H1 (cell line): ENCODE measurements around the gene GABRG2. TPM values are rescaled to one million over a fixed set of nuclear protein-coding genes. Genes with fewer than 3 reads are reported as not detected.
"Not testable (repeated sequence)": the region's sequence is repeated elsewhere in the genome, so short reads cannot be mapped to it uniquely, and the experiment has no call there.

Source experiments
- CTCF ChIA-PET: fragments of 300-600 bp; sonication (Branson Sonifier 250); formaldehyde crosslinking; loops from one replicate; lab custom pipeline; 2021; ENCODE audit not compliant: partially characterized antibody; lab: Charles Lee
- POLR2A ChIA-PET: fragments of 300-600 bp; sonication (Branson Sonifier 250); formaldehyde crosslinking; loops from one replicate; lab custom pipeline; 2021; ENCODE audit warnings: inconsistent platforms; ENCODE audit not compliant: partially characterized antibody; lab: Charles Lee
- DNase-seq, 2 experiments: peaks; one replicate each; pipeline versions ENCODE4 v3.0.0 to v3.0.0-alpha.2; 2010 to 2022; ENCODE audit warnings: low spot score in 2 of 2, low read depth in 1 of 2, mixed read lengths in 1 of 2
- FAIRE-seq: peaks from 2 replicates; lab custom pipeline; 2011; peaks lifted over from hg19 to GRCh38; lab: Jason Lieb, UNC
- H2AFZ ChIP-seq: 2 replicates; pipeline ENCODE4 v1.8.1; 2012; ENCODE audit warnings: low read length, inconsistent platforms
- H2AK5ac ChIP-seq: 2 replicates; pipeline ENCODE4 v1.6.1; 2013; ENCODE audit warnings: low read depth, low read length
- H2BK120ac ChIP-seq: replicated peaks from 2 replicates; pipeline ENCODE3; 2013; ENCODE audit warnings: low read depth, low read length, inconsistent platforms
- H2BK12ac ChIP-seq: 2 replicates; pipeline ENCODE4 v1.6.1; 2013; ENCODE audit warnings: low read depth, low read length
- H2BK15ac ChIP-seq: 2 replicates; pipeline ENCODE4 v1.6.1; 2013; ENCODE audit warnings: low read length
- H2BK20ac ChIP-seq: 2 replicates; pipeline ENCODE4 v1.6.1; 2013; ENCODE audit warnings: low read length
- H2BK5ac ChIP-seq: 2 replicates; pipeline ENCODE4 v1.6.1; 2013; ENCODE audit warnings: low read depth, low read length
- H3K14ac ChIP-seq: 2 replicates; pipeline ENCODE4 v1.6.1; 2013; ENCODE audit warnings: inconsistent platforms; ENCODE audit not compliant: insufficient read length
- H3K18ac ChIP-seq: 2 replicates; pipeline ENCODE4 v1.6.1; 2013; ENCODE audit warnings: low read length; ENCODE audit errors: extremely low read depth
- H3K23ac ChIP-seq: 2 replicates; pipeline ENCODE4 v1.6.1; 2013; ENCODE audit warnings: inconsistent platforms; ENCODE audit not compliant: insufficient read length
- H3K23me2 ChIP-seq: 2 replicates; pipeline ENCODE4 v1.6.1; 2013; ENCODE audit warnings: low read depth, low read length
- H3K27ac ChIP-seq: 2 replicates; pipeline ENCODE4 v1.6.1; 2011; ENCODE audit warnings: low read depth, low read length, inconsistent platforms
- H3K27me3 ChIP-seq, 4 experiments: replicated peaks in 1 of 4; 1 replicate in 1 of 4; 2 replicates in 3 of 4; pipeline versions ENCODE4 v1.6.1 to v1.8.1; 2011 to 2013; ENCODE audit warnings: low read length in 3 of 4, mild to moderate bottlenecking in 3 of 4, inconsistent platforms in 2 of 4, mixed read lengths in 2 of 4, moderate library complexity in 1 of 4; ENCODE audit not compliant: control insufficient read depth in 3 of 4, insufficient read depth in 3 of 4; ENCODE audit errors: extremely low read depth in 1 of 4
- H3K36me3 ChIP-seq, 4 experiments: 2 replicates each; pipeline versions ENCODE4 v1.6.1 to v1.8.1; 2011 to 2013; ENCODE audit warnings: mild to moderate bottlenecking in 4 of 4, low read length in 3 of 4, moderate library complexity in 2 of 4, control low read depth in 1 of 4, inconsistent platforms in 1 of 4; ENCODE audit not compliant: insufficient read depth in 4 of 4, control insufficient read depth in 2 of 4
- H3K4ac ChIP-seq: replicated peaks from 2 replicates; pipeline ENCODE3; 2013; ENCODE audit warnings: low read length, low read depth, mixed read lengths, inconsistent platforms; ENCODE audit not compliant: insufficient read length
- H3K4me1 ChIP-seq, 4 experiments: replicated peaks in 1 of 4; 1 replicate in 1 of 4; 2 replicates in 3 of 4; pipeline versions ENCODE4 v1.6.1 to v1.8.1; 2011 to 2013; ENCODE audit warnings: low read length in 3 of 4, inconsistent platforms in 2 of 4, mixed read lengths in 1 of 4; ENCODE audit not compliant: insufficient read depth in 4 of 4, control insufficient read depth in 3 of 4
- H3K4me2 ChIP-seq, 2 experiments: 2 replicates each; pipeline versions ENCODE4 v1.6.1 to v1.8.1; 2011 to 2013; ENCODE audit warnings: low read depth in 2 of 2, low read length in 2 of 2, control low read depth in 1 of 2, inconsistent platforms in 1 of 2, mild to moderate bottlenecking in 1 of 2; ENCODE audit not compliant: insufficient read depth in 1 of 2
- H3K4me3 ChIP-seq, 4 experiments: fragments of 200-600, 300-600 bp in 1 of 4; sonication (generic), shearing (Covaris generic), sonication (Bioruptor Twin) in 1 of 4; 2 replicates each; pipeline versions ENCODE4 v1.5.1 to v1.8.1; 2011 to 2016; ENCODE audit warnings: low read length in 4 of 4, low read depth in 3 of 4, control low read depth in 2 of 4, inconsistent platforms in 2 of 4, mild to moderate bottlenecking in 2 of 4, mixed read lengths in 1 of 4, moderate library complexity in 1 of 4; ENCODE audit not compliant: insufficient read depth in 2 of 4; ENCODE audit errors: extremely low read depth in 1 of 4
- H3K56ac ChIP-seq: replicated peaks from 2 replicates; pipeline ENCODE3; 2013; ENCODE audit warnings: low read depth, mild to moderate bottlenecking, mixed read lengths, low read length, inconsistent platforms; ENCODE audit not compliant: insufficient read length
- H3K79me1 ChIP-seq: 2 replicates; pipeline ENCODE4 v1.6.1; 2013; ENCODE audit warnings: low read depth, low read length, control low read depth
- H3K79me2 ChIP-seq, 2 experiments: 2 replicates each; pipeline versions ENCODE4 v1.6.1 to v1.8.1; 2012 to 2013; ENCODE audit warnings: low read length in 2 of 2, mild to moderate bottlenecking in 2 of 2, inconsistent platforms in 1 of 2; ENCODE audit not compliant: insufficient read depth in 2 of 2, control insufficient read depth in 1 of 2
- H3K9ac ChIP-seq, 4 experiments: replicated peaks in 1 of 4; 1 replicate in 1 of 4; 2 replicates in 3 of 4; pipeline versions ENCODE4 v1.6.1 to v1.8.1; 2011 to 2013; ENCODE audit warnings: low read depth in 3 of 4, low read length in 3 of 4, control low read depth in 2 of 4, mild to moderate bottlenecking in 2 of 4, moderate library complexity in 2 of 4, inconsistent platforms in 1 of 4; ENCODE audit errors: extremely low read depth in 1 of 4
- H3K9me3 ChIP-seq, 2 experiments: 2 replicates each; pipeline versions ENCODE4 v1.6.1 to v1.8.1; 2012 to 2013; ENCODE audit warnings: mild to moderate bottlenecking in 2 of 2, moderate library complexity in 2 of 2, control low read depth in 1 of 2, inconsistent platforms in 1 of 2, low read depth in 1 of 2, low read length in 1 of 2, mixed read lengths in 1 of 2; ENCODE audit not compliant: insufficient read depth in 2 of 2
- H4K20me1 ChIP-seq, 2 experiments: replicated peaks in 1 of 2; 2 replicates each; pipeline versions ENCODE3 to v1.8.1; 2011 to 2013; ENCODE audit warnings: inconsistent platforms in 2 of 2, low read length in 2 of 2, mild to moderate bottlenecking in 1 of 2; ENCODE audit not compliant: insufficient read depth in 2 of 2, control insufficient read depth in 1 of 2
- H4K5ac ChIP-seq: 2 replicates; pipeline ENCODE4 v1.6.1; 2013; ENCODE audit warnings: low read length, low read depth, mixed read lengths, inconsistent platforms; ENCODE audit not compliant: insufficient read length
- H4K8ac ChIP-seq: 2 replicates; pipeline ENCODE4 v1.8.0; 2013; ENCODE audit warnings: mild to moderate bottlenecking, moderate library complexity, low read length, inconsistent platforms; ENCODE audit not compliant: insufficient read depth; ENCODE audit errors: extremely low read depth
- H4K91ac ChIP-seq: replicated peaks from 2 replicates; pipeline ENCODE3; 2013; ENCODE audit warnings: low read length, mixed read lengths, inconsistent platforms; ENCODE audit not compliant: insufficient read length
- ATF3 ChIP-seq: IDR thresholded peaks from 2 replicates; pipeline ENCODE4 v1.6.1; 2011; ENCODE audit warnings: low read depth, mild to moderate bottlenecking, low read length; ENCODE audit not compliant: insufficient read depth
- CHD2 ChIP-seq: IDR thresholded peaks from 2 replicates; pipeline ENCODE4 v1.6.1; 2012; ENCODE audit warnings: low read length, improper control_type of control experiment
- CREB1 ChIP-seq: IDR thresholded peaks from 2 replicates; pipeline ENCODE4 v1.6.1; 2012; ENCODE audit warnings: inconsistent platforms
- POU5F1 ChIP-seq: IDR thresholded peaks from 2 replicates; pipeline ENCODE4 v1.6.1; 2011; ENCODE audit warnings: low read depth, mild to moderate bottlenecking, low read length, moderate library complexity
- RFX5 ChIP-seq: IDR thresholded peaks from 2 replicates; pipeline ENCODE4 v1.6.1; 2011; ENCODE audit warnings: low read depth, low read length, improper control_type of control experiment, borderline replicate concordance
- SP4 ChIP-seq: IDR thresholded peaks from 2 replicates; pipeline ENCODE4 v1.6.1; 2012; ENCODE audit warnings: low read length, inconsistent platforms
- WGBS, 2 experiments: shearing (Covaris generic) in 1 of 2; methylation state at CpG; one replicate each; pipeline versions ENCODE4 v1.1.6 to v1.1.7; 2013 to 2015; ENCODE audit warnings: low lambda C conversion rate in 2 of 2, mixed read lengths in 2 of 2, inconsistent platforms in 1 of 2, low coverage in 1 of 2, missing lambda C conversion rate in 1 of 2; ENCODE audit not compliant: insufficient replicate concordance in 2 of 2, insufficient coverage in 1 of 2, insufficient read length in 1 of 2; ENCODE audit errors: extremely low coverage in 1 of 2, missing lambda C conversion rate in 1 of 2; 5-methylcytosine and 5-hydroxymethylcytosine counted together
- polyA plus RNA-seq, 7 experiments: library from polyadenylated mRNA; depleted of rRNA in 3 of 7; stranded (reverse) in 5 of 7; unstranded in 2 of 7; fragments of >200 nt in 5 of 7; fragments of 200-250 nt in 2 of 7; gene quantifications; 1 replicate in 5 of 7; 2 replicates in 1 of 7; 4 replicates in 1 of 7; pipeline versions ENCODE4 v1.2.1 to v1.2.3, GENCODE V29; 2011 to 2013; ENCODE audit warnings: missing spikeins in 2 of 7, mixed read lengths in 2 of 7
- total RNA-seq: library from RNA; stranded (reverse); fragmentation: NEBNext Ultra II Directional; extraction: Animal tissue kit (Norgen Biotek cat#: 25700); gene quantifications from 2 replicates; pipeline ENCODE4 v1.2.1, GENCODE V29; 2021

The GABRG2 gene
- total and polyA plus RNA-seq, 2 of the 8 experiments (the other 6 are each of a cell fraction or from before 2014, with no cell fraction given) = 2.0 to 2.8 TPM

- TF ChIP-seq ATF3 (no peak), POU5F1 (no peak), CREB1 (no peak), SP4 (no peak), RFX5 (no peak), CHD2 (no peak)
Observed at GRCh38 chr5:162052676-162053075, 14.9 kb upstream of the GABRG2 start (continued).

GRCh38 chr5:162055095-162055494 is 12.5 kb upstream of the GABRG2 start:
- H4K5ac ChIP-seq, H2BK120ac ChIP-seq, H3K79me1 ChIP-seq, H2BK12ac ChIP-seq, H3K56ac ChIP-seq, DNase-seq, H3K4me2 ChIP-seq, CTCF ChIA-PET, H3K4ac ChIP-seq, H3K27me3 ChIP-seq, H3K9me3 ChIP-seq, H4K8ac ChIP-seq, H4K20me1 ChIP-seq, FAIRE-seq, H3K36me3 ChIP-seq, H2AFZ ChIP-seq, H4K91ac ChIP-seq, H2AK5ac ChIP-seq, H3K79me2 ChIP-seq, H3K27ac ChIP-seq, H3K4me1 ChIP-seq, POLR2A ChIA-PET, H3K23me2 ChIP-seq, H2BK15ac ChIP-seq, H2BK5ac ChIP-seq, H2BK20ac ChIP-seq, H3K18ac ChIP-seq, H3K9ac ChIP-seq, H3K4me3 ChIP-seq, H3K23ac ChIP-seq, H3K14ac ChIP-seq: not testable (repeated sequence)
- WGBS, 2 experiments = 88% methylated on average over 4 of the region's 4 CpGs; no CpG with 5 or more reads in 1 of the 2 experiments
